Measurements from ENCODE around the gene S100A16.
"Not testable (repeated sequence)": the region's sequence is repeated elsewhere in the genome, so short reads cannot be mapped to it uniquely, and the experiment has no call there.

Gene S100A16

GRCh38 chr1:153578936-153579335 lies 34.0 kb downstream of the S100A16 start:
- no peak for DNase-seq (ENCODE audit: low read depth)
- TF ChIP-seq, protein P1, sequence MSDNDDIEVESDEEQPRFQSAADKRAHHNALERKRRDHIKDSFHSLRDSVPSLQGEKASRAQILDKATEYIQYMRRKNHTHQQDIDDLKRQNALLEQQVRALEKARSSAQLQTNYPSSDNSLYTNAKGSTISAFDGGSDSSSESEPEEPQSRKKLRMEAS (IDR thresholded peaks at IDR 0.05; ENCODE audit: low read depth, low read length) = no peak
- TF ChIP-seq POLR2A (IDR thresholded peaks at IDR 0.05; ENCODE audit: extremely low read depth, insufficient read length) = no peak
- TF ChIP-seq MYC (IDR thresholded peaks at IDR 0.05; ENCODE audit: low read depth, low read length) = no peak
- TF ChIP-seq, protein P2, sequence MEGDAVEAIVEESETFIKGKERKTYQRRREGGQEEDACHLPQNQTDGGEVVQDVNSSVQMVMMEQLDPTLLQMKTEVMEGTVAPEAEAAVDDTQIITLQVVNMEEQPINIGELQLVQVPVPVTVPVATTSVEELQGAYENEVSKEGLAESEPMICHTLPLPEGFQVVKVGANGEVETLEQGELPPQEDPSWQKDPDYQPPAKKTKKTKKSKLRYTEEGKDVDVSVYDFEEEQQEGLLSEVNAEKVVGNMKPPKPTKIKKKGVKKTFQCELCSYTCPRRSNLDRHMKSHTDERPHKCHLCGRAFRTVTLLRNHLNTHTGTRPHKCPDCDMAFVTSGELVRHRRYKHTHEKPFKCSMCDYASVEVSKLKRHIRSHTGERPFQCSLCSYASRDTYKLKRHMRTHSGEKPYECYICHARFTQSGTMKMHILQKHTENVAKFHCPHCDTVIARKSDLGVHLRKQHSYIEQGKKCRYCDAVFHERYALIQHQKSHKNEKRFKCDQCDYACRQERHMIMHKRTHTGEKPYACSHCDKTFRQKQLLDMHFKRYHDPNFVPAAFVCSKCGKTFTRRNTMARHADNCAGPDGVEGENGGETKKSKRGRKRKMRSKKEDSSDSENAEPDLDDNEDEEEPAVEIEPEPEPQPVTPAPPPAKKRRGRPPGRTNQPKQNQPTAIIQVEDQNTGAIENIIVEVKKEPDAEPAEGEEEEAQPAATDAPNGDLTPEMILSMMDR (IDR thresholded peaks at IDR 0.05; ENCODE audit: low read depth, low read length) = no peak
- no peak overlapping the region for H3K4me3 ChIP-seq (ENCODE audit: low read depth, low read length)

- DNase-seq (ENCODE audit: low read depth) = no peak
- no peak for TF ChIP-seq MYC (IDR thresholded peaks at IDR 0.05; ENCODE audit: low read depth, low read length)
- no peak for TF ChIP-seq POLR2A (IDR thresholded peaks at IDR 0.05; ENCODE audit: extremely low read depth, insufficient read length)
- TF ChIP-seq, protein P2 (IDR thresholded peaks at IDR 0.05; ENCODE audit: low read depth, low read length) = no peak
- TF ChIP-seq, protein P1 (IDR thresholded peaks at IDR 0.05; ENCODE audit: low read depth, low read length) = no peak
These were observed 34.4 kb downstream of the S100A16 start for GRCh38 chr1:153578490-153578889.

DNA sequence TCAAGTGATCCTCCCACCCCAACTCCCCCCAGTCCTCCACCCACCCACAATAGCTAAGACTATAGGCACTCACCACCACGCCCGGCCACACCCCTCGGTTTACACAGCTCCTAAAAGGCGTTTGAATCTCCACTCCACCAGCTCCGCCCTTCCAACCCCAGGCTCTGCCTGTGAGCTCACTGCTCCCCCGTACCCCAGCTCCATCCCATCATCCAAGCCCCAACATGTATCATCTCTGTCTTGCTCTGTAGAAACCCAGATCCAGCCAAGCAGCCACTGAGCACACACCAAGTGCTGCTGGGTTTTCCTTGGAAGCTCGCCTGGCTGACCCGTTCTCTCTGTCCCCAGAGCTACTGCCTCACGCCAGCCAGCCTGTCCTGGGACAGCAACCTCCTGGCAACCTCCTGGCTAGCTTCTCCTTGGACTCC lies 35.3 kb downstream of the S100A16 start:
- TF ChIP-seq, protein P1 (IDR thresholded peaks at IDR 0.05; ENCODE audit: low read depth, low read length) = no peak
- TF ChIP-seq MYC (IDR thresholded peaks at IDR 0.05; ENCODE audit: low read depth, low read length) (no peak), POLR2A (IDR thresholded peaks at IDR 0.05; ENCODE audit: extremely low read depth, insufficient read length) (no peak)
- TF ChIP-seq, protein P2 (IDR thresholded peaks at IDR 0.05; ENCODE audit: low read depth, low read length) = no peak
- H3K4me3 ChIP-seq (ENCODE audit: low read depth, low read length) = no peak overlapping the region
- DNase-seq (ENCODE audit: low read depth) = no peak

More at GRCh38 chr1:153578490-153578889, 34.4 kb downstream of the S100A16 start:
- no peak overlapping the region for H3K4me3 ChIP-seq (ENCODE audit: low read depth, low read length)

DNA sequence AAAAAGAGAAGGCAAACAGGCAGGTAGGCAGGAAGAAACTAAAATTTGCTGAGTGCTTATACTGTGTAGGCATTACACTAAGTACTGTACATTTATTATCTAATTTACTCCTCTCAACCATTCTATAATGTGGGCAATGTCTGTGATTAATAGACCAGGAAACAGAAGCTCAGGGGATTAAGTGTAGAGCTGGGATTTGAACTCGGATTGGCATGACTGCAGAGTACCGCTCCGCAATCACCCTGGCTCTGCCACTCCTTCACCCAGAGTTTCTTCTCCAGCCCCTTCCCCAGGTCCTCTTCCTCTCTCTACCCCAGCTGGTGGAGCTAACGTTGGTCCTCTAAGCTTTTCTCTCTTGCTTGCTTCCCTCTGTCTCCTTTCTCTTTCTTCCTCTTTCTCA lies 35.8 kb downstream of the S100A16 start:
- H3K4me3 ChIP-seq (ENCODE audit: low read depth, low read length) = no peak overlapping the region
- peak; percentile 30 for DNase-seq (ENCODE audit: low read depth)
- TF ChIP-seq POLR2A (IDR thresholded peaks at IDR 0.05; ENCODE audit: extremely low read depth, insufficient read length) (no peak), MYC (IDR thresholded peaks at IDR 0.05; ENCODE audit: low read depth, low read length) (no peak)
- TF ChIP-seq, protein P2 (IDR thresholded peaks at IDR 0.05; ENCODE audit: low read depth, low read length) = no peak
- TF ChIP-seq, protein P1 (IDR thresholded peaks at IDR 0.05; ENCODE audit: low read depth, low read length) = no peak

GRCh38 chr1:153575497-153575896 lies 37.4 kb downstream of the S100A16 start:
- not testable (repeated sequence) for DNase-seq (ENCODE audit: low read depth); H3K4me3 ChIP-seq (ENCODE audit: low read depth, low read length)

GRCh38 chr1:153575081-153575491 lies 37.9 kb downstream of the S100A16 start:
- DNase-seq (ENCODE audit: low read depth); H3K4me3 ChIP-seq (ENCODE audit: low read depth, low read length): not testable (repeated sequence)

- no peak overlapping the region for H3K4me3 ChIP-seq (ENCODE audit: low read depth, low read length)
- TF ChIP-seq, protein P1 (IDR thresholded peaks at IDR 0.05; ENCODE audit: low read depth, low read length) = no peak
- TF ChIP-seq, protein P2 (IDR thresholded peaks at IDR 0.05; ENCODE audit: low read depth, low read length) = no peak
- TF ChIP-seq MYC (IDR thresholded peaks at IDR 0.05; ENCODE audit: low read depth, low read length) (no peak), POLR2A (IDR thresholded peaks at IDR 0.05; ENCODE audit: extremely low read depth, insufficient read length) (no peak)
- peak; percentile 57 for DNase-seq (ENCODE audit: low read depth)
These were observed 39.6 kb downstream of the S100A16 start for GRCh38 chr1:153573351-153573750.
